HG03064 (cell line): ENCODE data around the gene IGIP.

Experiments used
- ATAC-seq: cut with Tn5 transposase; IDR thresholded peaks from one replicate; pipeline ENCODE4 v1.9.1; 2021; ENCODE audit warnings: low read depth; ENCODE audit not compliant: unreplicated experiment

The IGIP gene

DNA sequence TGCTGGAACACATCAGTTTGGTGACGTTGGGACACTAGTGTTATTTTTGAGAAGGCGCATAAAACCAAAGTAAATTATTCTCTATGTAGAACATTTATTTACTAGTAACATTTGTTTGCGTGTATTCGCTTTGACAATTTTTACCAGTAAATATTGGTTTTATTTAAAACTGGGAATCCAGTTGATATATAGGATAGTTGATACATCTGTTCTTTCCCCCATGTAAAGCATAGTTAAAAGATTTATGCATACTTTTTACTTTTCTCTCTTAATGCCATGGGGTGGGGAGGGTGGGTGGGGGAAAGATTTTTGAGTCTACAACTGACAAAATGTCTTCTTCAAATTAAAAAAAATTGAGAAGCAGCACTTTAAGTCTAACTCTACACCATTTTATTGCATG lies at the start of gene IGIP:
TSS of gene IGIP (plus strand) at position 301 of the 400 bp plus-strand sequence. CDS start 2,540 bp downstream, outside the sequence.
- ATAC-seq: no peak

DNA sequence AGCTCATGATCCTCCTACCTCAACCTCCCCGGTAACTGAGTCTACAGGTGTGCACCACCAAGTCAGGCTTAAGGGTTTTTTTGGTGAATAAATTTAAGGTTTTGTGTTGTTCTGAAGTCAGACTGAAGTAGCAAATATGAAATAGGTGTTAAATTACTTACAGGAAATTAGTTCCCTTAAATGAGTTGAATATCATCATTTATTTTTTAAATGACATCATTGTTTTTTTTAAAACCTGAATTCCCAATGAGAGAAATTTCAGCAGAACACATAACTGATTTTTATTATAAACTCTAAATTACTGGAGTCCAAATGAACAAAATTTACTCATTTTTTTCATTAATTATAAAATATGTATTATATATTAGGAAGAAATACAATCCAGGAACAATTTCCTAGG lies 49.6 kb upstream of the IGIP start:
- no peak for ATAC-seq

DNA sequence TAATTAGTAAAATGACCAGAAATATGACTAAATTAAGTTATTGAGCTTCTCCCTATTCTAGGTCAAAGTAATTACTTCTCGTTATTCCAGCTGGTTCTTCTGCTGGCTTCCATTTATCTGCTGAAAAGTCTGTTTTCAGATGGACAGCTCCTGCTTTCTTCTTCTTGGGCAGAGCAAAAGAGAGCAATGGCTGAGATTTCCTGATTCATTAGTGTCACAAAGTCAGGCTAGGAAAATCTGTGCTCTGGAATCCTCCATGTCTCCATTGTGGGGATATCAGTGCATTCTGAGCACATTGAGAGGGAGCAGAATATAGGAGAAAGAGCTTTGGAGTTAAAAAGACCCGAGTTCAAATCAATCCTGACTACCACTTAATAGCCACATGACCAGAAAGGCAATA lies 48.9 kb upstream of the IGIP start:
- ATAC-seq: no peak

DNA sequence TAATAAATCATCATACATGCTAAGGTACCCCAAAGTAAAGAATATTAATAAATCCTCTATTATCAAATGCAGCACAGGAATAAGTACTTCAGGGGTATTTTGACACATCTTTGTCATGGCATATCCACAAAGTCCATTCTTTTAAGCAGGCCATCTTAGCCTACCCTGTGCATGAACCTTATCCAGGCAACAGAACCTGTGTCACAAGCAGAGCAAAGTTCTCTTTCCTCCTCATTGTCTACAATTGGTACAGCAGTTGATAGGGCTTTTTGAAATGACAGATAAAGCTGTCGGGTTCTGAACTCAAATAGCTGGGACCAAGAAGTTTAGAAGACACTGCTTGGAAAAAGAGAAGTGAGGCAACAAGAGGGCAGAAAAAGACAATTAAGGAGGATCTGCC lies 42.6 kb upstream of the IGIP start:
- ATAC-seq: no peak

DNA sequence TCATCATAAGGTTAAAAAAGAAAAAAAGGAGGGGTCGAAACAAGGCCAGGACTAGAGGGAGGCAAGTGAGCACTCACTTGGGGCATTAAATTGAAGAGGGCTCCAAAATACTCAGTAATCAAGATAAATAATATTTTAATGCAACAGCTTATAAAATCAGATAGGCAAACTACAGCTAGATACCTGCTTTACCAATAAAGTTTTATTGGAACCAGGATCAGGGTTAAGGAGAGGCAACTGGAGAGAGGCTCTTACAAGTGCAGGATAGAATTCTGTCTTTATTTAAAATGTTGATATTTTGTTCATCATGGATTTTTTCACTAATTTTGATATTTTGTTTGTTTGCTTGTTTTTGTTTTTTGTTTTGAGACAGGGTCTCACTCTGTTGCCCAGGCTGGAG lies 42.1 kb upstream of the IGIP start:
- ATAC-seq: no peak

DNA sequence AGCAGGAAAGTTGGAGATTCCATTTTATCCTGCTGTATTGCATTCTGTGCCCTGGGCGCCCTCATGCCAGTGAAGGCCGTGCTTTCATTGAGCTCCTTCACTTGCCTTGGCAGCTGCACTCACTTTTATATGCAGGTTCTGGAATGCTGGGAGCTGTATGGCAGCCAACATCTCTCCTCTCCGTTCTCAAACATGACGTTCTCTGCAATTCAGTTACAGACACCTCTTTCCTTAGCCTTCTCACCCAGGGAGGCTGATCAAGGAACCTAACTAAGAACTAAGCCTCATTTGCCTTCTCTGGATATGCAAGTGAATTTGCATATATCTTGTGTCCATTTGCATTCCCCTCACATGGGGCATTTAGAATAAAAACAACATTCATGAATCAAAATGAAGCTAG lies 41.2 kb upstream of the IGIP start:
- ATAC-seq: no peak

DNA sequence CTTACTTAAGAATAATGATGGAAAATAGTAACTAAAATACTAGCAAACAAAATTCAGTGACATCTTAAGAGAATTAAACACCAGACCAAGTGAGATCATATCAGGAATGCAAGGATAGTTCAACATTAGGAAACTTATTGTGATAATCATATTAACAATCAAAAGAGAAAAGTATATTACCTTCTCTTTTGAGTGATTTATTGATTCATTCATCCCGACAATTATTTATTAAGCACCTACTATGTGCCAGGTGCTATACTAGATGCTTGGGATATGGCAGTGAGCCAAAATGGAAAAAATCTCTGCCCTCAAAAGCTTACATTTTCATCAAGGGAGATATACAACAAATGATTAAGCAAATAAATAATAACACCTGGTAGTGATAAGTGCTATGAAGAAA lies 35.5 kb upstream of the IGIP start:
- ATAC-seq: no peak

DNA sequence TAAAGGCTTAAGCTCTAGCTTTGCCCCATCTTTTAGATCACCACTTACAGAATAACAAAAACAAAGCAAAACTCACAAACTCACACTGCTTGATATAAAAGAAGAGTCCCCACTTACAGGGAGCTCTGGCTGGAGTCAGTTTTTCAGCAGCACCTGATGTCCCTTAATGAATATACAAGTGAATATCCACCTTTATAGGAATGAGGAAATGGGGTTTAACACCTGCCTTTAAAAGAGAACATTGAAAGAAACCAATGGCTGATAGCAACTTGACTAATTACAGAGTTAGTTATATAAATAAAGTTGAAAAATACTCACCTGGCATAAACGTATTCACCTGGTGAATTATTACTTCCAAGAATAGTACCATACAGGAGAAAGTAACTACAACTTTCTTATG lies 32.6 kb upstream of the IGIP start:
- ATAC-seq: no peak

DNA sequence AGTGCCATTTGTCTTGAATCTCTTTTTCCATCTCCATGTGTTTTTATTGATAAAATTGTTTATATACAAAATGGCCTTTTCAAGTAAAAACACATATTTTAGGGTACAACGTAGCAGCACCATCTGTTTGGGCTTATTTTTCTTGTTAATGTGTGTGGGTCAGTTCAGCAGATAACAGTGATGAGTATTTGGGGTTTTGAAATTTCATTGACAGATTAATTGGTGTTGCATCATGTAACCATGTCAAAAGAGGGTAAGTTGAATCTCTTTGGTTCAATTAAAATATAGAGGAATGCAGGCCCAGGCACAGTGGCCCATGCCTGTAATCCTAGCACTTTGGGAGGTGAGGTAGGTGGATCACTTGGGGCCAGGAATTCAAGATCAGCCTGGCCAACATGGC lies 31.9 kb upstream of the IGIP start:
- no peak for ATAC-seq

DNA sequence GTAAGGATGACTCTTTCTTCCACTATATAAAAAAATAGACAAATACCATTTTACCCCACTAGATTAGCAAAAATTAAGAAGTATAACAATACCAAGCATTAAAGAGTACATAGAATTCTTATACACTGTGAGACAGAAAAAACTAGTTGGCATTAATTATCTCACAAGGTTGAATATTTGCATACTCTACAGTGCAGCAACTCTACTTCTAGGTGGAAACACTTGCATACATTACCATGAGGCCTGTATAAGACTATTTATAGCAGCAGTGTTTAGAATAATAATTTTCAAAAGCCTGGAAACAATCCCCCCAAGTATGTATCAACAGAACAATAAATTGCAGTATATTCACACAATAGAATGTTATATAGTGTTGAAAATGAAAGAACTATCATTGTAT lies 30.8 kb upstream of the IGIP start:
- ATAC-seq: no peak

DNA sequence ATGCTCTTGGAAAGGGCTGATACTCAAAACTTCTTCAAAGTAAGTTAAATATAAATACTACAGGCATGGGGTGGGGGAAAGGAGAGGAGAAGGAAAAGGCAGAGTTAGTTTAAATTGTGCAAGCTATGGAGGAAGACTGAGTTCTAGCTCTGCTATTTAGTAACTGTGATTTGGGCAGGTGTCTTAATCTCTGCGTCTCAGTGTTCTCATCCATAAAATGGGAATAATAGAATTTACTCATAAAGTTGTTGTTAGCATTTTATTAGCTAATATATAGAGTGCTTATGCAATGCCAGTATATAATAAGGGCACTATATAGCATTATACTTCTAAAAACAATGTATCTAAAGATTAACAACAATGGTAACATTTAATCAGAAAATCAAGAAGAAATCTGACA lies 24.6 kb upstream of the IGIP start:
- no peak for ATAC-seq

DNA sequence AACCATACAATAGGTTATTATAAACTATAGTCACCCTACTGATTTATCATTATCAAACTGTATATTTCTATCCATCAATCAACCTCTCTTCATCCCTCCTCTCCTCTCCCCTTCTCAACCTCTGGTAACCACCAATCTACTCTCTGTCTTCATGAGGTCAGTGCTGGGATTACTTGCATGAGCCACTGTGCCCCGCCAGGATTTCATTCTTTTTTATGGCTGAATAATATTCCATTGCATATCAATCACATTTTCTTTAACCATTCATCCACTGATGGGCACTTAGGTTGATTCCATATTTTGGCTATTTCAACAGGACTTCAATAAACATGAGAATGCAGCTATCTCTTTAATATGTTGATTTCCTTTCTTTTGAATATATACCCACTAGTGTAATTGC lies 22.6 kb upstream of the IGIP start:
- ATAC-seq: no peak

DNA sequence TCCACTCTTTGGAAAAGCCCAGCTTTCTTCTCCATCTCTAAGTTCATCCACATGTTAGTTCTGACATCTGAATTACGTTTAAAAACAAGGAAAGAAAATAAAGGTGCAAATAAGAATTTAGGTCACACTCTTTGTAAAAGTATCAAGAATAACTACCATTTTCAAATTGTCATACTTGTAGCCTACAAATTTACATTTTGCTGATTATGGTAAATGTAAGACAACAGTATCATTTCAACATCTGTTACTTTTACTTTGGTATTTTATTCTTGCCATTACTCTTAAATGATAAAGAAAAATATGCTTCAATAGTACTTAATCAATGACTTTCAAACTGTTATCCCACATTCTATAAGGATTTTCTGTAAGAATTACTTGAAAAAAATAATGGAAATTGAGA lies 21.6 kb upstream of the IGIP start:
- ATAC-seq: no peak

DNA sequence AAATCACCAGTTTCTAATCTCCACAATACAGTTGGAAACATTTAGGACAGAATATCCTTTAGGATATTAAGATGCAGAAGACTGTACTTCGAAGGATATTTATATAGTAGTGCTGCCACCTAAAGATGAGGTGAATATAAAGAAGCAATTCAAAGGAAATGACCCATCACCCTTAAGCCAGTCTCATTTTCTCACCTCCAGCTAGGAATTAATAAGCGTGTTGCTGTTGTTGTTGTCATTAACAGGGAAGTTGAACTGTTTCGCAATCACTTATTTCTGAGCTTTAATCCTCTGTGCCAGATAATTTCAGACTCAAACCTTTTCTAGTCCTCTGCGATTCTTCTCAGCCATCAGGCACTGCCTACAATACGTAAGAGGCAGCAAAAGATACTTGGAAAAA lies 19.6 kb upstream of the IGIP start:
- no peak for ATAC-seq

DNA sequence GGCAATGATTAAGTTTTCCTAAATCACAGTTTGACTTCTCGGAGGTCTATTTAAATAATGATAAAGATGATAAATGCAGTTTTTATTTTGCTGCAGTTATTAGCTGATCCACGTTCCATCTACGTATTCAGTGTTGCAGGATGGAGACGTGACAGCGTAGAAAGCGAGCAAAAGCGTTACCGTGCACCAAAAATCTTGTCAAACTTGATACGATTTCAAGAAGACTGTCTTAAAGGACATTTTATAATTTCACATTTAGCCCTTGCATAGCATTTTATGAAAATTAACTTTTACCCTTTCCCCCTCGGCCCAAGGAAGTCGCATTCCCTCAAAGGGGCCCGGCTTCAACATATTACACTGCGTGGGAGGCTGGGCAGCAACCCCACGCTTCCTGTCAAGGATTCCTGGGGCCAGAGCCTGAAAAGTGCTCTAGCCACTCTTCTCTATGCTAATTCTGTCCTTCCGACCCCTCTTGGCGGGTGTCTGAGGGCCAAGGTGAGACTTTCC lies 18.9 kb upstream of the IGIP start:
- no peak for ATAC-seq

DNA sequence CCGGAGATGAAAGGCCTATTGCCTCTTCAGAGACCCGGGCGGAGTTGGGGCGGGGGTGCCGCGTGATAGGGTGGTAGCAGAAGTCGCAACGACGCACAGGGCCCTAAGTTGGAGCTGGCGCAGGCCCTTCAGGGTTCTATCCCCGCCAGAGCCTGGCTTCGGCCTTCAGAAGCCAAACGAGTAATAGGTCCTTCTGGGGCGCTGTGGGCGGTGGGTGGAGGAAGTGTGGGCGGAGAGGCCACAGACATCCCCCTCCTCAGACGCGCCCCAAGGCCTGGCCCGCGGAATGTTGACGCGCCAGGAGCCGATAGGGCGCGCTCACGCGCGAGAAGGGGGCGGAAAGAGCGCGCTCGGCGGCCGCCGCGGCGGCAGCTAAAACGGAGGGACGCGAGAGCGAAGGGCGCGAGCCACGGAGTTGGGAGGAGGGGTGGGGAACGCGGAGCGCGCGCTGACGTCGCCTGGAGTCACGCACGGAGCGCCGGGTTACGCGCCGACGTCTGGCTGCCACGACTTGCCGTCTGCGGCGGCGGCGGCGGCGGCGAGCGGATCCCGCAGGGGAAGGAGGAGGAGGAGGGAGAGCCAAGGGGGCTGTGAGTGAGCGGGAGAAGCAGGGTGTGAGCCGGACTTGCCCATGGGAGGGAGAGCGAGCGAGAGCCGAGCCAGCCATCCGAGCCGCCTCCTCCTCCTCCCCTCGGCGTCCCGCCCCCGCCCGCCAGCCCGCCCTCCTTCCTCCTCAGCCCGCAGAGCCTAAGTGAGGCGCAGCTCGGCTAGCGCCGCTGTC lies 18.2 kb upstream of the IGIP start:
- ATAC-seq: peak; percentile 83

DNA sequence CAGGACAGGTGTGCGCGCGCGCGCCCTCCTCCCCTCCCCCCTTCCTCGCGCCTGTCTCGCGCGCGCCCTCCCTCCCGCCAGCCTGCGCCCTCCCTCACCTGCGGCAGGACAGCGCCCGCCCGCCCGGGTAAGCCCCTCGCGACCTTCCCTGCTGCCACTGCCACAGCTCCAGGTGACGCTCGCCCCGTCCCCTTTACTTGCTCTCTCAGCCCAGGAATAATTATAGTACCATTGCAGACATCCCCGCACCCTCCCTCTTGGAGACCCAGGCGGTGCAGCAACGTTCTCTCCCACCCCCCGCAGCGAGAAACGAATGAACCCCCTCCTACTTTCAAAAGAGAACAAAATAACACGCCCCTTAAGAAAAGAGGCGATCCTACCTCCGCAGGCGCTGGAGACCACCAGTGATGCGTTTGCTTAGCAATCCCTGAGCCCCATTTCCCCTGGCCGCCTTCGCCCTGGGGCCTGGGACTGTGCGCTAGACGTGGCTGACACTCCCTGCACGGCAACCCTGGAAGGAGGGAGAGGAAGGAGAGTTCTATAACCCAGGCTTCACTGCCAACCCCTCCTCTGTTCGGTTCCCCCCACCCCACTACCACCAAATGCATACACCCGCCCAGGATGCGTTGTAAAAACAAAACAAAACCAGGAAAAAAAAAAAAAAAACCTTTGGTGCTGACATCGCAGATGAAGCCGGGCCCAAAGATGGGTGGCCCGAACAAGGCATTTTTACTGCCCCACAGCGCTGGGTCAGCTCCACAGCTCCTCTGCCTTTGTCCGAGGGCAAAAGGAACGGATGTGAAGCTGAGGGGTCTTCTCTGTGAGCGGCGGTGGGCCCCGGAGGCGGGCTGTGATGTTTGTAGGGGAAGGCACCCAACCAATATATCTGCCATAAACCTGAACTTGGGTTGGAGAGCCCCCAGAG lies 17.4 kb upstream of the IGIP start:
- ATAC-seq: no peak

DNA sequence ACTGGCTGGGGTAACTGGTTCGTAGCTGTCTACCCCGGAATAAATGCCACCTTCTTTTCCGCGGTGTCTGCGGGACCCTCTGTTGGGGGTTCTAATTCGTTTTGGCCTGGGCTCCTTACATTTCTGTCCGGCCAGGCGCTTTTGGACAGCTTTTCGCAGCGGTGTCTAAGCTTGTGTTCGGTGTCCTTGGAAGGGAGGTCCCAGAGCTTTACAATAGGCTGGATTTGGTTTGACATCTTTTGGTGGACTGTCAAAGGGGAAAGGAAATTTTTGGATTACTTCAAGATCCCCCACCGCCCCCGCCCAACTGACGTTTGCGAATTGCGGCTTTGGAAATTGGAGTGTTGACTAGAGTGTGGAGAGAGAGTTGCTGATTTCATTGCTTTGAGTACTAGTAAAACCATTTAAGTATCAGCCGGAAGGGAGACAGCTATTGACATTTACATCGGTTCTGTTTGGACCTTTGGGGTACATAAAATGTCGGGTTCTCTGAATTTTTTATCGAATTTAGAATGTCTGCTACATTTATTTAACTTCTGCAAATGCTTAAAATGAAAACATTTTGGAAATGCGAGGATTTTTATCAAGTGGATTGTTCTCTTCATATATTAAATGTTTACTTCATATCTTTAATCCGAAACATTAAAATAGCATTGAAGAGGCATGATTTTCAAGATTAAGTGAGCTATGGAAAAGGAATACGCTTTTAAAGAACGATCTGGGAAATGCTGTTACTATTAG lies 16.5 kb upstream of the IGIP start:
- no peak for ATAC-seq

DNA sequence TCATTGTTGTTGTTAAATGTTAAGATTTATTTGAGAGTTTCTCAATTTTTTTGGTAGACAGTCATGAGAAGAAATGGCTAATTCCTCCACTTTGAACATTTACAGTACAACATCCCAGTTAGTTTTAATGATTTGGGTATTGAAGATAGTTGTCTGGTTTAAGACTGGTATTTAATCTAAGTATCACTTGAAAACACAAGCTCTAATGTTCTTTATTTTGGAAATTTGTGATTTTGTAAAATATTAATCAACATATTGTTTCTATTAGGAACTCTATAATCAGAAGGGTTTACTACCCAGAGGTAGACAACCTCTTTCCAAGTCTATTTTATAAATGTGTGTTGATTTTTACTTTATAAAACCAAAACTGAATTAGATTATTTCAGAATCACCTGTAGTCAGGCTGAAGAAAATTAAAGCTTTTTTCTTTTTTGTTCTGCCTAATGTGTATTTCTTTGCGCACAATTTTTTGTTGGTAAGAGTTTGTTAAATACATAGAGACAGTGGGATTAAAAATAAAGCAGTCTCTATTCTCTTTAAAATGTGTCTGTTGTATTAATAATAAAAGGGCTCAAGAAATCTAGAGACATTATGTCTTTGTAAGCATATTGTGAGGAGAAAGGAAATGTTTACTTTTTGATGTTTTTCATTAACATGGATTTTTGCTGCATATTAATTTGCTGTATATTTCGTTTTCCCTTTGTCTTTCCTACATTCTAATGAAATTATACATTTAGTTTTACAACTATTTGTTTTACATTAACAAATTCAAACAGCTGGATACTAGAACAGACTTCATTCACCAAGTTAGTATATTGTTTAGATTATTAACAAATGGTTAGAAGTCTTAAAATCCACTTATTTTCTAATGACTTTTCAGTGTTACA lies 15.7 kb upstream of the IGIP start:
- no peak for ATAC-seq

DNA sequence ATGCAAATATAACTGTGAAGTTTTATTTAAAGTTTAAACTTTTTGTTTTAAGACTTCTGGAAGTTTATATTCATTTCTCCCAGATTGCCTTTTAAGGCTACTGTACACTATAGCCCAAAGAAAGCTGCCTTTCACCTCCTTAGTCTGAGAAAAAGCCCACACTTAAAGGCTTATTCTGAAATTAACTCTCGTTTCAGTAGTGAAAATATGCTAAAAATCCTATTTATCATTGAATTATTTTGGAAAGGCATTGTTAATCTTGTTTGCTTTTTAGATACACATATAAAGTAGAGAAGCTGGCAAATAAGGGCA lies 15.1 kb upstream of the IGIP start:
- no peak for ATAC-seq
